ENCODE data around the gene C19orf33.

DNA sequence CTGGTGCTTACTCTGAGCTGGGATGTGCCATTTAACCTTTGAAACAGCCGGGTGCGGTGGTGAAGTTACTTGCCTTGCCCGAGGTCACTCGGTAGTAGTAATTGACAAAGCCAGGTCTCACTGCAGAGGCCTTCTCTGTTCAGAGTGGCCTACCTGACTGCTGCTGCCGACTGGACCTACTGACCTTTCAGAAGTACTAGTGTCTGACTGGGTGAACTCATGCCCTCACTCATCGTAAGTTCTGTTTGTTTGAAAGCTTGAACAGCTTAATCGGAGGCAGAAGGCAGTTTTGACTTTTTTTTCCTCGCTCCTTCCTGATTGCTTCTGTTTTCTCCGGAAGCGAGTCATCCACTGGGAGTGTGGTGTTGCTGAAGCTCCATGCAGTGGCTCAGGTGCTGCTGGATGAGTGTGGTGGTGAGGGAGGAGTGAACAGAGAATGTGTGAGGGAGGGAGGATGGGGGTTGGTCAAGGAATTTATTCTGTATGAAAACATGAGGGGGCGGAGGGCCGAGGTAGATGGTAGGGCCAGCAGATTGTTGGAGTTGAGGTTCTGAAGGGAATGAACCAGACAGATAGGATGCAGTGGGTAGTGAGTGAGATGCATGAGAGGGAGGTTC, 37.0 kb upstream of the C19orf33 start:
- TF ChIP-seq CTCF (IDR thresholded peaks at IDR 0.05; ENCODE audit: low read length) (no peak), EZH2phosphoT487 (IDR thresholded peaks at IDR 0.05; ENCODE audit: low read length) (no peak), EZH2 (optimal IDR thresholded peaks at IDR 0.05; ENCODE audit: low read depth, low read length) (no peak)
